Sigmoid colon (tissue), 4 donors: ENCODE results near the gene LDLRAD3.

Experiments
- POLR2AphosphoS5 ChIP-seq, 4 donors: sonication (generic); formaldehyde crosslinking; IDR thresholded peaks; one replicate each; pipeline ENCODE4 v1.6.1; 2017; ENCODE audit warnings: antibody characterized with exemption in 4 of 4
- TF ChIP-seq, protein P1 (sequence below), 4 experiments: fragments of 450-650 bp in 3 of 4; fragments of 200-600 bp in 1 of 4; IDR thresholded peaks; one replicate each; pipeline ENCODE4 v1.5.1; 2016 to 2019; ENCODE audit warnings: antibody characterized with exemption in 4 of 4, mild to moderate bottlenecking in 3 of 4, moderate library complexity in 2 of 4

DNA sequence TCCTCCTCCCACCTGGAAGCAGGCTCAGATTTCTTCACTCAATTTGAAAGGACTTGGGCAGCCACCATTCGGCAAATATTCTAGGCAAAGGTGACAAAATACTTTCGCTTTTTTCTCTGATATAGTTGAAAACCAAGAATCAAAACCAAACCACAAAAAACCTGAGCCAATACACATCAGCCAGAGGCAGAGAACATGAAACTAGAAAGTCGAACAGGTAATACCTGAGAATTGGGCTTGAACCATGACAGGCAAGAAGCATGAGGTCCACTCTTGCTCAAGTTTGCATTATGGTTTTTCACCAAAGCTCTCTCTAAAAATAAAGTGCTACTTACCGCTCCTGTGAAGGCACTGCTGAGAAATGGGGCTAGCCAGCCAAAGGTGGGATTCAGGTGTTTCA lies 26.2 kb upstream of the LDLRAD3 start:
- TF ChIP-seq, protein P1, sequence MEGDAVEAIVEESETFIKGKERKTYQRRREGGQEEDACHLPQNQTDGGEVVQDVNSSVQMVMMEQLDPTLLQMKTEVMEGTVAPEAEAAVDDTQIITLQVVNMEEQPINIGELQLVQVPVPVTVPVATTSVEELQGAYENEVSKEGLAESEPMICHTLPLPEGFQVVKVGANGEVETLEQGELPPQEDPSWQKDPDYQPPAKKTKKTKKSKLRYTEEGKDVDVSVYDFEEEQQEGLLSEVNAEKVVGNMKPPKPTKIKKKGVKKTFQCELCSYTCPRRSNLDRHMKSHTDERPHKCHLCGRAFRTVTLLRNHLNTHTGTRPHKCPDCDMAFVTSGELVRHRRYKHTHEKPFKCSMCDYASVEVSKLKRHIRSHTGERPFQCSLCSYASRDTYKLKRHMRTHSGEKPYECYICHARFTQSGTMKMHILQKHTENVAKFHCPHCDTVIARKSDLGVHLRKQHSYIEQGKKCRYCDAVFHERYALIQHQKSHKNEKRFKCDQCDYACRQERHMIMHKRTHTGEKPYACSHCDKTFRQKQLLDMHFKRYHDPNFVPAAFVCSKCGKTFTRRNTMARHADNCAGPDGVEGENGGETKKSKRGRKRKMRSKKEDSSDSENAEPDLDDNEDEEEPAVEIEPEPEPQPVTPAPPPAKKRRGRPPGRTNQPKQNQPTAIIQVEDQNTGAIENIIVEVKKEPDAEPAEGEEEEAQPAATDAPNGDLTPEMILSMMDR (IDR thresholded peaks at IDR 0.05), result no peak
- TF ChIP-seq POLR2AphosphoS5 (IDR thresholded peaks at IDR 0.05), result no peak
